GM12801 (cell line): ENCODE results near the gene PANX1.

Experiments used
- TF ChIP-seq, protein P1 (sequence below): IDR thresholded peaks from one replicate; pipeline ENCODE4 v1.5.1; 2011; ENCODE audit warnings: control low read depth; ENCODE audit not compliant: insufficient read length; ENCODE audit errors: extremely low read depth

PANX1 gene

DNA sequence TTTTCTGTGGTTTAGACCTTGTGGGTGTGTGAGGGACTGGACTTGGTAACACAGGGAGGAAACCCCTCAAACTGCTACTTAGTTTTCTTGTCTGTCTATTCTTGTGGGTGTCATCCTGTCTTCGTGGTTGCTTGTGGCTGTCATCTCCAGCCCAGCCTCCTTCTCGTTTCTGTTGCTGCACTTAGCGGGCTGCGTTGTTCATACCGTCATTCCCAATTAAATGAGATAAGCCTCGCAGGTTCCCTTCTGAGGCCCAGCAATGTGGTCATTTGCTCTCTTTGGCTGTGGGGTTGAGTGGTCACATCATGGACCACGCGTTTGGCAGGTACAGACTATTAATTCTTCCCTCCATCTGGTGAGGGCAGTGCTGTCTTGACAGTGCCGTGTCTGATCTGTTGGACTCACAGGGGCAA lies 18.8 kb downstream of the PANX1 start:
- TF ChIP-seq, protein P1, sequence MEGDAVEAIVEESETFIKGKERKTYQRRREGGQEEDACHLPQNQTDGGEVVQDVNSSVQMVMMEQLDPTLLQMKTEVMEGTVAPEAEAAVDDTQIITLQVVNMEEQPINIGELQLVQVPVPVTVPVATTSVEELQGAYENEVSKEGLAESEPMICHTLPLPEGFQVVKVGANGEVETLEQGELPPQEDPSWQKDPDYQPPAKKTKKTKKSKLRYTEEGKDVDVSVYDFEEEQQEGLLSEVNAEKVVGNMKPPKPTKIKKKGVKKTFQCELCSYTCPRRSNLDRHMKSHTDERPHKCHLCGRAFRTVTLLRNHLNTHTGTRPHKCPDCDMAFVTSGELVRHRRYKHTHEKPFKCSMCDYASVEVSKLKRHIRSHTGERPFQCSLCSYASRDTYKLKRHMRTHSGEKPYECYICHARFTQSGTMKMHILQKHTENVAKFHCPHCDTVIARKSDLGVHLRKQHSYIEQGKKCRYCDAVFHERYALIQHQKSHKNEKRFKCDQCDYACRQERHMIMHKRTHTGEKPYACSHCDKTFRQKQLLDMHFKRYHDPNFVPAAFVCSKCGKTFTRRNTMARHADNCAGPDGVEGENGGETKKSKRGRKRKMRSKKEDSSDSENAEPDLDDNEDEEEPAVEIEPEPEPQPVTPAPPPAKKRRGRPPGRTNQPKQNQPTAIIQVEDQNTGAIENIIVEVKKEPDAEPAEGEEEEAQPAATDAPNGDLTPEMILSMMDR = no peak

DNA sequence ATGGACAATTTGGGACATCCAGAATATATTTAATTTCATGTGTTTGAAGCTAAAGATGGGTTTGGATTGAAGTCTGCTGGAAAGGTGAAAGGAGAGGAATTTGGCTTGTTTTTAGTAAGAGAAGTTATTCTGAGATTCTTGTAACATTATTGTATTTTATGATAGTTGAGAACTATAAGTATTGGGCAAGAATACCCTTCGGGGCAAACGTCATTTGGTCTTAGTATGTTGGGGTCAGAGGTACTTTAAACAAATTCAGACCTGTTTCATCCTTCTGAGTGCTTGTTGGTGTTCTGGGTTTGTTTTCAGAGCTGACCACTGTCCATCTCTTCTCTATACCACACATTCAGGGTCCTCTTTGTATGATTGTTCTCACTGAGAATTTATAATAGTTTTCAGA lies 19.5 kb downstream of the PANX1 start:
- TF ChIP-seq, protein P1 = no peak

DNA sequence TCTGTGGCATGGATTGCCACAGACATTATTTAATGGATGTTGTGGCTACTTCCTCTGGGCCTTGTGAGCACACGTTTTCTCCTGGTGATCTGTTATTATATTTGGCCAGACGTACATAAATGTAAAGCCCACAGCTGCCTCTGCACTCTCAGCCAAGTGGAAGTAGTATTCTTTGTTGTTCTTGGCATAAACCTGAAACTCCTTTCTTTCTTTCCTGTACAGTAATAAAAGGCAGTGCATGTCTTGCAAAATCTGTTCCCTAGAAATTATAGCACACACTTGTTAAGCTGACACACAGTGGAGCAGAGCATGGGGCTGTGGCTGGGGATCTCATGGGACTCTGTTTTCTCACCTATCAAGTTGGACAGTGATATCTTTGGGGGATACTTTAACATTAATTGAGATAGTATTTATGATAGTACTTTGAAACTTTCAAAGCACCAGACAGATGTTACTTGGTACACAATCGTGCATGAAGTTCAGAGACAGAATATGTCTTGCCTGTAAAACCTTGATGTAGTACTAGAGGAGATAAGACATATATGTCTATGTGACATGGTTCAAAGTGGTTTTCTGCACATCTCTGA lies 20.9 kb downstream of the PANX1 start:
- TF ChIP-seq, protein P1 = no peak

DNA sequence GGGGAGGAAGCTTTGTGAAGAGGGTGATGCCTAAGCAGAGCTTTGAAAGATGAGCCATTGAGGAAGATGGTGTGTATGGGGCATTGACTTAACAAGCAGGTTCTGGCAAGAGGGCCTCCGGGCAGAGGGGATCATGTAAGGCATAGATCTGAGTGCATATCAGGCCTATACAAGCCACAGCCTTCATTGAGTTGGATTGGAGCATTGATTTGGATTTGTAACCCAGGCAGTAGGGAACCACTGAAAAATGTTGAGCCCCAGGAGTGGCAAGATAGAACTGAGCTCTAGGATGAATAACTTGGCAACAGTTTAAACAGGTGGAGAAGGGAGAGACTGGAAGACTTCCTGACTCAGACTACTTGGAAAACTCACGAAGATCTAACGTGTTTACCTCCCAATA lies 21.4 kb downstream of the PANX1 start:
- TF ChIP-seq, protein P1 = no peak

DNA sequence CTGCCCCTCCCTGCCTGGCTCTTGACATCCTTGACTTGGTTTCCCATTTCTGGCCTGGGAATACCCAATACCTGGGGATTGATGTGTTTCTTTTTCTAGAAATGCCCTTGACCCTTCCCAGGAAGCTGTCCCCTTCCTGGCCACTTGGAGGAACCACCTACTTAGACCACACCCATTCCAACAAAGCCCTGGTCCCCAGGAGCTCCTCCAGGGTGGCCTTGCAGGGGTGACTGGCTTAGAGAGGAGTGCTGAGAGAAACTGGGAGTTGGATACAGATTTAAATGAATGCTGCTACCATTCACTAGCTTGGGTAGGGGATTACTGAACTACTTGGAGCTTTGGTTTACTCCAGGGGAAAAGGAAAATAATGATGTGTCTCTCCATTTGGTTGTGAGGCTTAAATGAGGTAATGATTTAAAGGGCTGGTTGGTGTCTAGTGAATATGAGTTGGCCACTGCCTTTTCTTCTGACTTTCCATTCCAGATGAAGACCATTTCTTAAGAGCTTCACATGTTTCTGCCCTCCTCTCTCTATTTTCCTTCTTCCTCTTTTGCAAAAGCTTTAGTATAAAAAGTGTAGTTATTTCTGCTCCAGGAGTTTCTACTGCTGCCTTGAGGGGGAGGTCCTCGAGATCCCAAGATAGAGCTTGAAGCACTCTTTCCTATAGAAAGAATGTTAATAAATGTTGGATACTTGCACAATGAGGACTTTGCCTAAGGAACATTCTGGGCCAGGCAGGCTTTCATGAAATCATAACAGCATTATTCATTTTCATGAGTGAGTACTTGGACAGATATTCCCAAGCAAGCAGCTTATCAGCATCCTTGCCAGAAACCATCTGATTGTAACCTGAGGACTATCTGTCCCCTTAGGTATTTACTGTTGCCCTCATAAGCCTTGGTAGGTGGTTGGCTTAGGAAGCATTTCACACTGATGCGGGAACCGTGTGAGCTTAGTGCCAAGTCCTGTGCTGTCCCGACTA lies 22.4 kb downstream of the PANX1 start:
- TF ChIP-seq, protein P1 = no peak

DNA sequence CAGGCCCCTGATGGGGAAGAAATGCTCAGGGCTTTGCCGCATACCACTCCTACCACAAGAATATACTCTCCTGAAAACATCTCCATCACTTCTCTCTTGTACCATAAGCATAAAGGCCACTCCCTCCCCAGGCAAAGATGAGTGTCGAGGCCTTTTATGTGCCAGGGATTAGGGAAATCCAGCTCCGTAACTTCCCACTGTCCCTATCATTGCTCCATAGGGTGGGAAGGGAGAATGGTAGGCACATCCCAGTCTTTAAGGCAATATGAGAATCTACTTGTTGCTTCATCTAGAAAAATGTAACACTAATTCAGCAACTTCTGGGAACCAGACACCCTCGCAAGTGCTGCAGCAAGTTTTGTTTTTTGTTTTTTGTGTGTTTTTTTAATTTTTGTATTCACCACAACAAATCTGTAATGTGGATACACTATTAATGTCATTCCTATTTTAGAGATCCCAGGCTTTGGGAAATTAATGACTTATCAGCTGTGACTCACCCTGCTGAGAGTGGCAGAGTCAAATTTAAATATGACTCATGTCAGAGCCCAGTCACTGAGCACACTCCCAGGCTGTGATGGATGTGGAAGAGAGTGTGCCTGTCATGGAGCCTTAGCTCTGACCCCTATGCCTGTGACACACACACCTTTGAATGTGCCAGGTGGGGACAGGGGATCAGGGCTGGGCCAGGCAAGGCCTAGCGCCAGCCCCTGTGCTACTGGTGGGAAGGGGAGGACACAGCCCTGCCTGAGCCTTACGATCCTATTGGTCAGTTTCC lies 23.4 kb downstream of the PANX1 start:
- TF ChIP-seq, protein P1 = no peak

DNA sequence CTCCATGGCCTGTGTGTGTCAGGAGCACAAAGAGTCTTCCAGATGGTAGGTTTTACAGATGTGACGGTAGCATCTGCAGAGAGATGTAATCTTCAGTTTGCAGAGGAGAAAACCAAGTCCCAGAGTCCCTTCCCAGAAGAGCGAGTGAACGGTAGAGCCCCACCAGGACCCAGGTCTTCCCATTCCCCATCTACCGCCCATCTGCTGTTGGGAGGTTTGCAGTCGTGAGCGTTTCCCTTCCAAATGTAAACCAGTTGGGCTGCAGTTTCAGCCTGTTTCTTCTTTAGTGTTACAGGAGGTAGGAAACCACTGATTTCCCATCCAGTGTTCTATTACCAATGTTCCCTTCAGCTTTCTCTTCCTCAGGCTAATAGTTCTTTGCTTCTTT lies 24.0 kb downstream of the PANX1 start:
- TF ChIP-seq, protein P1 = no peak
